Neutrophil (primary cell): ENCODE data around the gene IQCF2.
"Not testable (repeated sequence)": the region's sequence is repeated elsewhere in the genome, so short reads cannot be mapped to it uniquely, and the experiment has no call there.

Experiments used
- H3K27ac ChIP-seq: fragments of 200-600 bp; sonication (generic); 2 replicates; pipeline ENCODE4 v1.5.1; 2016; ENCODE audit warnings: mild to moderate bottlenecking, moderate library complexity
- H3K27me3 ChIP-seq: fragments of 200-600 bp; sonication (generic); 2 replicates; pipeline ENCODE4 v1.6.0; 2016; ENCODE audit warnings: mild to moderate bottlenecking
- H3K36me3 ChIP-seq: fragments of 200-600 bp; sonication (generic); 2 replicates; pipeline ENCODE4 v1.5.1; 2017
- H3K4me1 ChIP-seq, 2 experiments: fragments of 200-600 bp in 1 of 2; sonication (generic) in 1 of 2; 1 replicate in 1 of 2; 2 replicates in 1 of 2; pipeline versions ENCODE4 v1.5.1 to v1.6.1; 2013 to 2016; ENCODE audit warnings: low read depth in 1 of 2, low read length in 1 of 2, mild to moderate bottlenecking in 1 of 2, moderate library complexity in 1 of 2; ENCODE audit not compliant: control insufficient read depth in 1 of 2, insufficient read depth in 1 of 2
- H3K4me3 ChIP-seq, 2 experiments: fragments of 200-600 bp in 1 of 2; sonication (generic) in 1 of 2; 1 replicate in 1 of 2; 2 replicates in 1 of 2; pipeline ENCODE4 v1.5.1; 2013 to 2016; ENCODE audit warnings: low read depth in 1 of 2, low read length in 1 of 2, mild to moderate bottlenecking in 1 of 2, moderate library complexity in 1 of 2
- H3K9me3 ChIP-seq: fragments of 200-600 bp; sonication (generic); 2 replicates; pipeline ENCODE4 v1.5.1; 2016
- CTCF ChIP-seq: fragments of 200-600 bp; sonication (generic); IDR thresholded peaks from 2 replicates; pipeline ENCODE4 v1.5.1; 2016; ENCODE audit warnings: antibody characterized with exemption

Gene IQCF2

DNA sequence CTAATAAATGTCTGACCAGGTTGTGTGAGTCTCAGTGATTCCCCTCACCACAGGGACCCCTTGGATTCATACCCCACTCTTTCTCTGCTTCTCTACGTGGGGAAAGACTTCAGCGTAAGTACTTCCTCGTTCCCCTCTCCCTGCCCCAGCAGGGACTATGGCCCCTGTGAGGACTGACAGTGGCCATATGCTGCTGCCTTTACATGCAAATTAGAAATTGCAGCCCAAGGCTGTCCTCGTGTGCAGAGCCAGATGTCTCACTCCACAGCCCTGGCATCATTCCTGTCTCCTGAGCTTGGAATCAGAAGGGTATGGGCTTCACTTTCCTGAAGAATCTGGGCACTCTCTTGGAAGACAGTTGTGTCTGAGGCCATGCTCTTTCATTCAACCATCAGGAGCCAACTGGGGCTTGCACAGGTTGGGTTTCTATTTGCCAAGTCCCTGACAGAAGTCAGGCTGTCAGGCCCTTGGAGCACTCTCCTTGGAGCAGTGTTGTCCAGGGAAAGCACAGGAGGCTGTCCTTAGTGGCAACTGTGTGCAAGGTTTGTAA lies 30.5 kb upstream of the IQCF2 start:
- Histone ChIP-seq H3K27me3 (no peaks in the 10 kb centered on the region), H3K4me3 (no peak overlapping the region), H3K4me1 (no peaks in the 10 kb centered on the region), H3K36me3 (no peaks in the 10 kb centered on the region), H3K27ac (no peak overlapping the region), H3K9me3 (no peaks in the 10 kb centered on the region)
- TF ChIP-seq CTCF, result no peak

GRCh38 chr3:51836606-51837005 lies 24.8 kb upstream of the IQCF2 start:
- no peak overlapping the region for H3K4me3 ChIP-seq
- H3K4me1 ChIP-seq, result no peaks in the 10 kb centered on the region
- no peak overlapping the region for H3K27ac ChIP-seq
- no peaks in the 10 kb centered on the region for H3K36me3 ChIP-seq
- H3K9me3 ChIP-seq, result no peaks in the 10 kb centered on the region
- no peaks in the 10 kb centered on the region for H3K27me3 ChIP-seq
- no peak for TF ChIP-seq CTCF

GRCh38 chr3:51845129-51845528 lies 16.3 kb upstream of the IQCF2 start:
- Histone ChIP-seq H3K27me3 (peaks cover 12% of the 10 kb centered on the region), H3K4me1 (no peaks in the 10 kb centered on the region), H3K9me3 (no peaks in the 10 kb centered on the region), H3K36me3 (no peaks in the 10 kb centered on the region), H3K4me3 (no peak overlapping the region), H3K27ac (no peak overlapping the region)
- no peak for TF ChIP-seq CTCF

DNA sequence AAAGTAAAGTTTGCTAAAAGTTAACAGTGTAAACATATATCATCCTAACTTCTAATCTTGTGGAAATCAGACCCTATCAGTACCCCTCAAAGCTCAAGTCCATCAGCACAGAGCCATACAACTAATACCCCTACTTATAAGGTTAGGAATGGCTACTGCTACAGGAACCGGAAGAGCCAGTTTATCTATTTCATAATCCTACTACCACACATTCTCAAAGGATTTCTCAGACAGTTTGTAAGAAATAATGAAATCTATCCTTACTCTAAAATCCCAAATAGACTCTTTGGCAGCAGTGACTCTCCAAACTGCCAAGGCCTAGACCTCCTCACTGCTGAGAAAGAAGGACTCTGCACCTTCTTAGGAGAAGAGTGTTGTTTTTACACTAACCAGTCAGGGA lies 6.0 kb upstream of the IQCF2 start:
- not testable (repeated sequence) for H3K4me1 ChIP-seq, H3K9me3 ChIP-seq, H3K36me3 ChIP-seq, H3K4me3 ChIP-seq, H3K27ac ChIP-seq, H3K27me3 ChIP-seq

DNA sequence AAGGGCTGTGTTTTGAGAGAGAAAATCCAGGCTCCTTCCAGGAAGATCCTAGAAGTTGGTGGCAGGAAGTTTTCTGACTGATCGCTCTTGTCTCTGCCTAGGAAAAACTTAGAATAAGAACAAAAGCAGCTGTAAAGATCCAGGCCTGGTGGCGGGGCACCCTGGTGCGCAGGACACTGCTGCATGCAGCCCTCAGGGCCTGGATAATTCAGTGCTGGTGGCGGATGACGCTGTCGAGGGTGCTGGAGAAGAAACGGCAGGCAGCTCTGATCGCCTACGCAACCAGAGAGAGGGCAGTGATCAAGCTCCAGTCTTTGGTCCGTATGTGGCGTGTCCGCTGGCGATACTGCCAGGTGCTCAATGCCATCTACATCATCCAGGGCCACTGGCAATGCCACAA lies 1.5 kb downstream of the IQCF2 start:
- no peak overlapping the region for H3K4me3 ChIP-seq
- H3K27ac ChIP-seq, result no peak overlapping the region
- H3K9me3 ChIP-seq, result no peaks in the 10 kb centered on the region
- TF ChIP-seq CTCF, result no peak
- no peaks in the 10 kb centered on the region for H3K36me3 ChIP-seq
- H3K4me1 ChIP-seq, result no peaks in the 10 kb centered on the region
- H3K27me3 ChIP-seq, result peaks cover 22% of the 10 kb centered on the region

GRCh38 chr3:51868896-51869295 lies 7.5 kb downstream of the IQCF2 start:
- not testable (repeated sequence) for H3K4me3 ChIP-seq, H3K27ac ChIP-seq, H3K36me3 ChIP-seq, H3K4me1 ChIP-seq, H3K9me3 ChIP-seq
- peaks cover 35% of the 10 kb centered on the region for H3K27me3 ChIP-seq

DNA sequence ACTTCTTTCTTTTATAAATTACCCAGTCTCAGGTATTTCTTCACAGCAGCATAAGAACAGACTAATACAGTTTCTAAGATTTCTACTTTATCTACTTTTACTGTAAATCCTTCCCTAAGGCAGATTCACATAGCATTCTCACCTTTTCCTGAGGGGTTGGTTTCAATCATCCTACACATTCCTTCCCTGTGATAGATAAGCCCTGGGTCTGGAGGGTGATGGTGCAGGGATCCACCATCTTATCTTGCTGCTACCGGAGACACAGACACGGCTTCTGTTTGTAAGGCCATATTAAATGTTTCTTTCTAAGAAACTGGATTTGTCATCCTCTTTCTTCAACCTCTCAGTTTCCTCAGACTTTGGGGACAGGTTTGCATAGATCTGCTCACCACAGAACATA lies 7.9 kb downstream of the IQCF2 start:
- H3K4me3 ChIP-seq, result no peak overlapping the region
- TF ChIP-seq CTCF, result no peak
- peaks cover 35% of the 10 kb centered on the region for H3K27me3 ChIP-seq
- H3K27ac ChIP-seq, result no peak overlapping the region
- no peaks in the 10 kb centered on the region for H3K9me3 ChIP-seq
- H3K4me1 ChIP-seq, result no peaks in the 10 kb centered on the region
- no peaks in the 10 kb centered on the region for H3K36me3 ChIP-seq
